ENCODE data around the gene WWC1.
"Not testable (repeated sequence)": the region's sequence is repeated elsewhere in the genome, so short reads cannot be mapped to it uniquely, and the experiment has no call there.

The WWC1 gene

GRCh38 chr5:168339109-168339771 lies 47.8 kb downstream of the WWC1 start:
- DNase-seq, result no peak

GRCh38 chr5:168339772-168340140 lies 48.3 kb downstream of the WWC1 start:
- not testable (repeated sequence) for DNase-seq

- no peak for DNase-seq
Measured at GRCh38 chr5:168340487-168340886, 49.0 kb downstream of the WWC1 start.

GRCh38 chr5:168341178-168341577 lies 49.7 kb downstream of the WWC1 start:
- no peak for DNase-seq

GRCh38 chr5:168342151-168342825 lies 50.8 kb downstream of the WWC1 start:
- no peak for DNase-seq

- DNase-seq, result no peak
Measured at GRCh38 chr5:168342985-168343384, 51.5 kb downstream of the WWC1 start.

GRCh38 chr5:168346417-168346816 lies 55.0 kb downstream of the WWC1 start:
- DNase-seq, result no peak

- DNase-seq, result no peak
Measured at GRCh38 chr5:168347368-168348083, 56.1 kb downstream of the WWC1 start.

GRCh38 chr5:168348084-168348414 lies 56.6 kb downstream of the WWC1 start:
- DNase-seq, result no peak

GRCh38 chr5:168350315-168350714 lies 58.9 kb downstream of the WWC1 start:
- no peak for DNase-seq

GRCh38 chr5:168353216-168353957 lies 61.9 kb downstream of the WWC1 start:
- DNase-seq, result no peak

- no peak for DNase-seq
Measured at GRCh38 chr5:168354397-168354796, 63.0 kb downstream of the WWC1 start.

- no peak for DNase-seq
Measured at GRCh38 chr5:168356171-168356570, 64.7 kb downstream of the WWC1 start.

- no peak for DNase-seq
Measured at GRCh38 chr5:168356592-168356991, 65.1 kb downstream of the WWC1 start.

GRCh38 chr5:168357876-168358275 lies 66.4 kb downstream of the WWC1 start:
- DNase-seq, result no peak

GRCh38 chr5:168359820-168360460 lies 68.5 kb downstream of the WWC1 start:
- no peak for DNase-seq

- DNase-seq, result no peak
Measured at GRCh38 chr5:168360521-168361285, 69.3 kb downstream of the WWC1 start.

- DNase-seq, result no peak
Measured at GRCh38 chr5:168362097-168362885, 70.8 kb downstream of the WWC1 start.

GRCh38 chr5:168364151-168364661 lies 72.8 kb downstream of the WWC1 start:
- no peak for DNase-seq

GRCh38 chr5:168364750-168365550 lies 73.5 kb downstream of the WWC1 start:
- no peak for DNase-seq

Measured in activated CD8-positive, alpha-beta memory T cell treated with anti-CD3 and anti-CD28 coated beads, Interleukin-2, amount 50 U/mL, for 48 hours (primary cell).